ENCODE data around the gene ZNF491.
"Not testable (repeated sequence)": the region's sequence is repeated elsewhere in the genome, so short reads cannot be mapped to it uniquely, and the experiment has no call there.

The ZNF491 gene

DNA sequence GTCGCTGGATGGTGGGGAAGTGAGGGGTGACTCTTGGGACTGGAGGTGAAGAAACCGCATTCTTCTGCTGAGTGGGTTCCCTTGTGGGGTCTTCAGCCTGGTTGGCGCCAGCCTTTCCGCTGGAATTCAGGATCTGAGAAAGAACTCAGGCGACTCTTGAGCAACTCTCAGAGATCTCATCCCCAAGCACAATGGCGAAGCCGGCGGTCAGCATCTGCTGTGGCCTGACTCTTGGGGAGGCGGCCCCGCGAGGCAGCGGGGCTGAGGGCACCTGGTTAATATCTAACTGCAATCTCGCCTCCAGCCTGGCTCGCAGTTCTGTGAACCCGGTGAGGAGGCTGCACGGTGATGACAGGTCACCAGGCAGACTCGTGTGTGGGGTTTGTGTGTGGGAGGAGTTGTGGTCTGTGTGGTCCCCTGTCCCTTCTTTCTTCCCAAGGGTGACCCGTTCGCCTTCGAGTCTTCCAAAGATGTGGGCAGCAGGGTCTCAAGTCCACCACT is 30.6 kb upstream of the ZNF491 start:
- no peaks in the 10 kb centered on the region for H3K27me3 ChIP-seq (ENCODE audit: control insufficient read depth in 2 of 2, insufficient read depth in 2 of 2, low read length in 2 of 2)

DNA sequence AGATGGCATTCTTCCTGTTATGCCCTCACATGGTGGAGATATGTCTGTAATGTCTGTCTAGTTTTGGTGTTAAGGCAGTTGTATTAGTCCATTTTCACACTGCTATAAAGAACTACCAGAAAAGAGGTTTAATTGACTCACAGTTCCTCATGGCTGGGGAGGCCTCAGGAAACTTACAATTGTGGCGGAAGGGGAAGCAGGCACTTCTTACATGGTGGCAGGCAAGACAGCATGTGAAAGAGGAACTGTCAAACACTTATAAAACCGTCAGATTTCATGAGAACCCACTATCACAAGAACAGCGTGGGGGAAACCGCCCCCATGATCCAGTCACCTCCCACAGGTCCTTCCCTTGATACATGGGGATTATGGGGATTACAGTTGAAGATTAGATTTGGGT is 28.3 kb upstream of the ZNF491 start:
- H3K9me3 ChIP-seq (ENCODE audit: control insufficient read depth in 2 of 2, low read length in 2 of 2), result peaks cover 1 to 2% of the 10 kb centered on the region in 2 donors
- H3K4me1 ChIP-seq (ENCODE audit: control insufficient read depth in 2 of 2, insufficient read depth in 2 of 2, low read length in 2 of 2), result peaks cover 8 to 15% of the 10 kb centered on the region in 2 donors
- H3K27ac ChIP-seq (ENCODE audit: low read depth in 2 of 2, low read length in 2 of 2), result no peak overlapping the region
- H3K4me3 ChIP-seq (ENCODE audit: low read length in 2 of 2), result no peak overlapping the region
- no peaks in the 10 kb centered on the region for H3K27me3 ChIP-seq (ENCODE audit: control insufficient read depth in 2 of 2, insufficient read depth in 2 of 2, low read length in 2 of 2)
- no peaks in the 10 kb centered on the region for H3K36me3 ChIP-seq (ENCODE audit: control insufficient read depth in 2 of 2, insufficient read depth in 2 of 2, low read length in 2 of 2)
- H3K9ac ChIP-seq (ENCODE audit: low read depth in 1 of 2, low read length in 2 of 2), result no peak overlapping the region

More for the DNA sequence above, 30.6 kb upstream of the ZNF491 start:
- peak overlapping the region; percentile 87 for H3K4me3 ChIP-seq (ENCODE audit: low read length in 2 of 2)
- peaks cover 8 to 15% of the 10 kb centered on the region in 2 donors for H3K4me1 ChIP-seq (ENCODE audit: control insufficient read depth in 2 of 2, insufficient read depth in 2 of 2, low read length in 2 of 2)
- peak overlapping the region; percentile 90 to 94 for H3K27ac ChIP-seq (ENCODE audit: low read depth in 2 of 2, low read length in 2 of 2)
- H3K36me3 ChIP-seq (ENCODE audit: control insufficient read depth in 2 of 2, insufficient read depth in 2 of 2, low read length in 2 of 2), result no peaks in the 10 kb centered on the region
- peak overlapping the region; percentile 75 to 91 for H3K9ac ChIP-seq (ENCODE audit: low read depth in 1 of 2, low read length in 2 of 2)
- no peaks in the 10 kb centered on the region for H3K9me3 ChIP-seq (ENCODE audit: control insufficient read depth in 2 of 2, low read length in 2 of 2)

DNA sequence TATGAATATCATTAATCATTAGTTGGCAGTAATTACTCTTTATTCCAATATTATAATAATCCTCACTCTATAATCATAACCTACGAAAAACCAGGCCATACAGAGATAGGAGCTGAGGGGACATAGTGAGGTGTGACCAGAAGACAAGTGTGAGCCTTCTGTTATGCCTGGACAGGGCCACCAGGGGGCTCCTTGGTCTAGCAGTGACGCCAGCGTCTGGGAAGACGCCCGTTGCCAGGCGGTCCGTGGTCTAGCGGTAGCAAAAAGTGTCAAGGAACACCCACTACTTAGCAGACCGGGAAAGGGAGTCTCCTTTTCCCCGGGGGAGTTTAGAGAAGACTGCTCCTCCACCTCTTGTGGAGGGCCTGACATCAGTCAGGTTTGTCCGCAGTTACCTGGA is 26.8 kb upstream of the ZNF491 start:
- H3K36me3 ChIP-seq (ENCODE audit: control insufficient read depth in 2 of 2, insufficient read depth in 2 of 2, low read length in 2 of 2); H3K27me3 ChIP-seq (ENCODE audit: control insufficient read depth in 2 of 2, insufficient read depth in 2 of 2, low read length in 2 of 2); H3K4me3 ChIP-seq (ENCODE audit: low read length in 2 of 2); H3K9ac ChIP-seq (ENCODE audit: low read depth in 1 of 2, low read length in 2 of 2); H3K9me3 ChIP-seq (ENCODE audit: control insufficient read depth in 2 of 2, low read length in 2 of 2); H3K27ac ChIP-seq (ENCODE audit: low read depth in 2 of 2, low read length in 2 of 2): not testable (repeated sequence)
- peaks cover 8 to 12% of the 10 kb centered on the region in 2 donors for H3K4me1 ChIP-seq (ENCODE audit: control insufficient read depth in 2 of 2, insufficient read depth in 2 of 2, low read length in 2 of 2)

DNA sequence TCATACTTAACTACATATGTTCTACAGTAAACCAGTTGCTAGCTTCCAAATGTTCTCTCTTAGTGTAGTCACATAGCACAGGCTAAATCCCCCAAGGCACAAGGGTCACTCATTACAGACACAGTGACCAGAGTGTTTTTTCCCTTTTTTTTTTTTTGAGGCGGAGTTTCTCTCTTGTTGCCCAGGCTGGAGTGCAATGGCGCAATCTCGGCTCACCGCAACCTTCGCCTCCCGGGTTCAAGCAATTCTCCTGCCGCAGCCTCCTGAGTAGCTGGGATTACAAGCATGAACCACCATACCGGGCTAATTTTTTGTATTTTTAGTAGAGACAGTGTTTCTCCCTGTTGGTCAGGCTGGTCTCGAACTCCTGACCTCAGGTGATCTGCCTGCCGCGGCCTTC is 21.7 kb upstream of the ZNF491 start:
- not testable (repeated sequence) for H3K27ac ChIP-seq (ENCODE audit: low read depth in 2 of 2, low read length in 2 of 2); H3K9ac ChIP-seq (ENCODE audit: low read depth in 1 of 2, low read length in 2 of 2); H3K27me3 ChIP-seq (ENCODE audit: control insufficient read depth in 2 of 2, insufficient read depth in 2 of 2, low read length in 2 of 2); H3K4me1 ChIP-seq (ENCODE audit: control insufficient read depth in 2 of 2, insufficient read depth in 2 of 2, low read length in 2 of 2); H3K4me3 ChIP-seq (ENCODE audit: low read length in 2 of 2)
- Histone ChIP-seq H3K9me3 (ENCODE audit: control insufficient read depth in 2 of 2, low read length in 2 of 2) (peaks cover 21 to 32% of the 10 kb centered on the region in 2 donors), H3K36me3 (ENCODE audit: control insufficient read depth in 2 of 2, insufficient read depth in 2 of 2, low read length in 2 of 2) (peaks cover 35 to 38% of the 10 kb centered on the region in 2 donors)

DNA sequence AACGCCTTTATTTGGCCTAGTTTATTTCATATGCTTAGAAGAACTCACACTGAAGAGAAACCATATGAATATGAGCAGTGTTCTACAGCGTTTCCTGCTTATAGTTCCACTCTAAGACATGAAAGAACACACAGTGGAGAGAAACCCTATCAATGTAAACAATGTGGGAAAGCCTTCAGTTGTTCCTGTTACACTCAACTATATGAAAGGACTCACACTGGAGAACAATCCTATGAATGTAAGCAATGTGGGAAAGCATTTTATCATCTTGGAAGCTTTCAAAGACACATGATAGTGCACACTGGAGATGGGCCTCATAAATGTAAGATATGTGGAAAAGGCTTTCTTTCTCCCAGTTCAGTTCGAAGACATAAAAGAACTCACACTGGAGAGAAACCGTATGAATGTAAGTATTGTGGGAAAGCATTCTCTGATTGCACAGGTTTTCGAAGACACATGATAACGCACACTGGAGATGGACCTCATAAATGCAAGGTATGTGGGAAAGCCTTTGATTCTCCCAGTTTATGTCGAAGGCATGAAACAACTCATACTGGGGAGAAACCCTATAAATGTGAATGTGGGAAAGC is 17.8 kb upstream of the ZNF491 start:
- Histone ChIP-seq H3K27ac (ENCODE audit: low read depth in 2 of 2, low read length in 2 of 2) (no peak overlapping the region), H3K4me3 (ENCODE audit: low read length in 2 of 2) (no peak overlapping the region), H3K4me1 (ENCODE audit: control insufficient read depth in 2 of 2, insufficient read depth in 2 of 2, low read length in 2 of 2) (no peaks in the 10 kb centered on the region), H3K27me3 (ENCODE audit: control insufficient read depth in 2 of 2, insufficient read depth in 2 of 2, low read length in 2 of 2) (no peaks in the 10 kb centered on the region), H3K9ac (ENCODE audit: low read depth in 1 of 2, low read length in 2 of 2) (no peak overlapping the region), H3K36me3 (ENCODE audit: control insufficient read depth in 2 of 2, insufficient read depth in 2 of 2, low read length in 2 of 2) (peaks cover 37 to 38% of the 10 kb centered on the region in 2 donors), H3K9me3 (ENCODE audit: control insufficient read depth in 2 of 2, low read length in 2 of 2) (peaks cover 36% of the 10 kb centered on the region in 2 donors)

DNA sequence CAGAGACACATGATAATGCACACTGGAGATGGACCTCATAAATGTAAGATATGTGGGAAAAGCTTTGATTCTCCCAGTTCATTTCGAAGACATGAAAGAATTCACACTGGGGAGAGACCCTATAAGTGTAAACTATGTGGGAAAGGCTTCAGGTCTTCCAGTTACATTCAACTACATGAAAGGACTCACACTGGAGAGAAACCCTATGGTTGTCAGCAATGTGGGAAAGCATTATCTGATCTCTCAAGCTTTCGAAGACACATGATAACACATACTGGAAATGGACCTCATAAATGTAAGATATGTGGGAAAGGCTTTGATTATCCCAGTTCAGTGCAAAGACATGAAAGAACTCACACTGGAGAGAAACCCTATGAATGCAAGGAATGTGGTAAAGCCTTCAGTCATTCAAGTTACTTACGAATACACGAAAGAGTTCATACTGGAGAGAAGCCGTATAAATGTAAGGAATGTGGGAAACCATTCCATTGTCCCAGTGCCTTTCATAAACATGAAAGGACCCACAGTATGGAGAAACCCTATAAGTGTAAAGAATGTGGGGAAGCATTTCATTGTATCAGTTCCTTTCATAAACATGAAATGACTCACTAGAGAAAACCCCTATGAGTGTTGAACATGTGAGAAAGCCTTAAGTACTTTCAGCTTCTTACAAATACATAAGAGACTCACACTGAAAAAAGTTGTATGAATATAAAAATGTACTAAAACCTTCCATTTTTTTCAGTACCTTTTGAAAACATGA is 16.8 kb upstream of the ZNF491 start:
- Histone ChIP-seq H3K9ac (ENCODE audit: low read depth in 1 of 2, low read length in 2 of 2) (no peak overlapping the region), H3K27ac (ENCODE audit: low read depth in 2 of 2, low read length in 2 of 2) (no peak overlapping the region), H3K27me3 (ENCODE audit: control insufficient read depth in 2 of 2, insufficient read depth in 2 of 2, low read length in 2 of 2) (no peaks in the 10 kb centered on the region), H3K9me3 (ENCODE audit: control insufficient read depth in 2 of 2, low read length in 2 of 2) (peaks cover 35 to 36% of the 10 kb centered on the region in 2 donors), H3K36me3 (ENCODE audit: control insufficient read depth in 2 of 2, insufficient read depth in 2 of 2, low read length in 2 of 2) (peaks cover 37 to 38% of the 10 kb centered on the region in 2 donors), H3K4me3 (ENCODE audit: low read length in 2 of 2) (no peak overlapping the region), H3K4me1 (ENCODE audit: control insufficient read depth in 2 of 2, insufficient read depth in 2 of 2, low read length in 2 of 2) (no peaks in the 10 kb centered on the region)

DNA sequence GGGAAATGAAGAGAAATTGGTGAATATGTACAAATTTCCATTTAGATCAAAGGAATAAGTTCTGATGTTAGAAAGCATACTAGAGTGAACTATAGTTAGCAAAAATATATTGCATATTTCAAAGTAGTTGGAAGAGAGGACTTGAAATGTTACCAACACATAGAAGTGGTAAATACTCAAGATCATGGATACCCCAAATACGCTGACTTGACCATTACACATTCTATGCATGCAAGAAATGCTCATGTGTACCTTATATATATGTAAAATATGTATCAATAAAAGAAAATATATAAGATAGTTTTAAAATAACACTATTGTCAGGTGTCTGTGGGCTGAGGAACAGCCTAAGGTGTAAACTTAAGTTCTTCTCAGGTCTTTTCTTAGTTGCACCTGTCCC is 14.6 kb upstream of the ZNF491 start:
- Histone ChIP-seq H3K27ac (ENCODE audit: low read depth in 2 of 2, low read length in 2 of 2) (no peak overlapping the region), H3K36me3 (ENCODE audit: control insufficient read depth in 2 of 2, insufficient read depth in 2 of 2, low read length in 2 of 2) (peaks cover 25% of the 10 kb centered on the region in 2 donors), H3K4me3 (ENCODE audit: low read length in 2 of 2) (no peak overlapping the region), H3K9ac (ENCODE audit: low read depth in 1 of 2, low read length in 2 of 2) (no peak overlapping the region), H3K9me3 (ENCODE audit: control insufficient read depth in 2 of 2, low read length in 2 of 2) (peaks cover 31 to 36% of the 10 kb centered on the region in 2 donors), H3K4me1 (ENCODE audit: control insufficient read depth in 2 of 2, insufficient read depth in 2 of 2, low read length in 2 of 2) (no peaks in the 10 kb centered on the region), H3K27me3 (ENCODE audit: control insufficient read depth in 2 of 2, insufficient read depth in 2 of 2, low read length in 2 of 2) (no peaks in the 10 kb centered on the region)

DNA sequence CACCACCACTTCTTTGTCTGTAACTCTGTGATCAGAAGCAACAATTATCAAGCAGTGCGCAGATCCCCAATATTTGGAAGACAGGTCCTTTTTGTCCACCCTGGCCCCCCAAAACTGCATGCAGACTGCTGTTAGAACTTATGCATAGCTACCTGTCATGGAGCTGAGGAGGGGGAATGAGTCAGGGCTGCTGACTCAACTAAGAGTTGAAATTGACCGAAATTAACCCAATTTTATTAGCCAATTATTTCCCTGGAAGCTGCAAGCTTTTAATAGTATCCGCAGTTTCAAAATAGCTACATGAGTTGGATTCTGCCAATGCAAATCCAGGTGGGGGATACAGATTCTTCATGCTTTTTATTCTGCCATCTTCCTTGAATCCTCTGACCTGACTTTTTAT is 14.0 kb upstream of the ZNF491 start:
- peaks cover 28 to 36% of the 10 kb centered on the region in 2 donors for H3K9me3 ChIP-seq (ENCODE audit: control insufficient read depth in 2 of 2, low read length in 2 of 2)
- H3K9ac ChIP-seq (ENCODE audit: low read depth in 1 of 2, low read length in 2 of 2), result no peak overlapping the region
- no peaks in the 10 kb centered on the region for H3K27me3 ChIP-seq (ENCODE audit: control insufficient read depth in 2 of 2, insufficient read depth in 2 of 2, low read length in 2 of 2)
- H3K27ac ChIP-seq (ENCODE audit: low read depth in 2 of 2, low read length in 2 of 2), result no peak overlapping the region
- H3K4me3 ChIP-seq (ENCODE audit: low read length in 2 of 2), result no peak overlapping the region
- peaks cover 21 to 22% of the 10 kb centered on the region in 2 donors for H3K36me3 ChIP-seq (ENCODE audit: control insufficient read depth in 2 of 2, insufficient read depth in 2 of 2, low read length in 2 of 2)
- H3K4me1 ChIP-seq (ENCODE audit: control insufficient read depth in 2 of 2, insufficient read depth in 2 of 2, low read length in 2 of 2), result no peaks in the 10 kb centered on the region

DNA sequence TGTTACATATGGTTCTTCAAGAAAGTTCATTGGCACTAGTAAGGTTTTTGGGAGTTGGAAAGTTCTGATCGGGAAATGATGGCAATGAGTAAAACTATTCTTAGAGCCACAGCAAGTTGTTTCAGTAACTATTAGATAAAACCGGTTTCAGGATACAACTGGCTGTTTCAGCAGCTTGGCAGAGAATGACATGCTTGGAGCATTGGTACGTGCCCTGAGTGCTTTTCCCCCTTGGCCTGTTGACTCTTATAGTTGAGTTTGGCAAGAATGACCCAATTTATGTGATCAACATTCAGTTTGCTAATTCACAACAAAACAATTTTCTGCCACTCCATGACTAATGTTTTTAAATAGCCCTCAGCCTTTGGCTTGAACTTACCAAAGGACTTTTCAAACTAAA is 10.8 kb upstream of the ZNF491 start:
- Histone ChIP-seq H3K36me3 (ENCODE audit: control insufficient read depth in 2 of 2, insufficient read depth in 2 of 2, low read length in 2 of 2) (no peaks in the 10 kb centered on the region), H3K27ac (ENCODE audit: low read depth in 2 of 2, low read length in 2 of 2) (no peak overlapping the region), H3K27me3 (ENCODE audit: control insufficient read depth in 2 of 2, insufficient read depth in 2 of 2, low read length in 2 of 2) (no peaks in the 10 kb centered on the region), H3K9ac (ENCODE audit: low read depth in 1 of 2, low read length in 2 of 2) (no peak overlapping the region), H3K4me3 (ENCODE audit: low read length in 2 of 2) (no peak overlapping the region), H3K9me3 (ENCODE audit: control insufficient read depth in 2 of 2, low read length in 2 of 2) (peaks cover 6 to 9% of the 10 kb centered on the region in 2 donors), H3K4me1 (ENCODE audit: control insufficient read depth in 2 of 2, insufficient read depth in 2 of 2, low read length in 2 of 2) (no peaks in the 10 kb centered on the region)

DNA sequence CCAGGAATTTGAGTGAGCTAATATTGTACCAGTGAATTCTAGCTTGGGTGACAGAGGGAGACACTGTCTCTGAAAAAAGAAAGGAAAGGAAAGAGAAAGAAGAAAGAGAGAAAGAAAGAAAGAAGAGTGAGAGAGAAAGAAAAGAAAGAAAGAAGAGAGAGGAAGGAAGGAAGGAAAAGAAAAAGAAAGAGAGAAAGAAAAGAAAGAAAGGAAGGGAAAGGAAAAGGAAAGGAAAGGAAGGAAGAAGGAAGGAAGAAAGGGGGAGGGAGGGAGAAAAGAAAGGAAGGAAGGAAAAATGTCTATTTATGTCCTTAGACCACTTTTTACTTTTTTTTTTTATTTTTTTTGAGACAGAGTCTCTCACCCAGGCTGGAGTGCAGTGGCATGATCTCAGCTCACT is 5.4 kb upstream of the ZNF491 start:
- Histone ChIP-seq H3K27ac (ENCODE audit: low read depth in 2 of 2, low read length in 2 of 2) (no peak overlapping the region), H3K9ac (ENCODE audit: low read depth in 1 of 2, low read length in 2 of 2) (no peak overlapping the region), H3K36me3 (ENCODE audit: control insufficient read depth in 2 of 2, insufficient read depth in 2 of 2, low read length in 2 of 2) (no peaks in the 10 kb centered on the region), H3K9me3 (ENCODE audit: control insufficient read depth in 2 of 2, low read length in 2 of 2) (no peaks in the 10 kb centered on the region), H3K4me3 (ENCODE audit: low read length in 2 of 2) (no peak overlapping the region), H3K4me1 (ENCODE audit: control insufficient read depth in 2 of 2, insufficient read depth in 2 of 2, low read length in 2 of 2) (peaks cover 7 to 9% of the 10 kb centered on the region in 2 donors), H3K27me3 (ENCODE audit: control insufficient read depth in 2 of 2, insufficient read depth in 2 of 2, low read length in 2 of 2) (no peaks in the 10 kb centered on the region)
